Activated naive CD8-positive, alpha-beta T cell treated with anti-CD3 and anti-CD28 coated beads for 36 hours (primary cell): ENCODE results near the gene CDC14B. TPM values are rescaled to one million over a fixed set of nuclear protein-coding genes. Genes with fewer than 3 reads are reported as not detected.
"Not testable (repeated sequence)": the region's sequence is repeated elsewhere in the genome, so short reads cannot be mapped to it uniquely, and the experiment has no call there.

Experiments
- DNase-seq: peaks from one replicate; pipeline ENCODE4 v3.0.0; 2021
- H3K27ac Mint-ChIP-seq: one replicate; pipeline ENCODE4 v1.8.0; 2022; ENCODE audit warnings: mild to moderate bottlenecking, moderate library complexity, mixed read lengths
- H3K27me3 Mint-ChIP-seq: one replicate; pipeline ENCODE4 v1.8.0; 2022; ENCODE audit warnings: mild to moderate bottlenecking, mixed read lengths
- H3K36me3 Mint-ChIP-seq: one replicate; pipeline ENCODE4 v1.8.0; 2021; ENCODE audit warnings: mild to moderate bottlenecking, mixed read lengths
- H3K4me1 Mint-ChIP-seq: one replicate; pipeline ENCODE4 v1.8.0; 2021; ENCODE audit warnings: mixed read lengths
- H3K4me3 Mint-ChIP-seq: one replicate; pipeline ENCODE4 v1.8.0; 2022; ENCODE audit warnings: mild to moderate bottlenecking, moderate library complexity, mixed read lengths
- H3K9me3 Mint-ChIP-seq: one replicate; pipeline ENCODE4 v1.8.0; 2022; ENCODE audit warnings: mixed read lengths
- total RNA-seq, 2 experiments: library from RNA; stranded (reverse); gene quantifications; one replicate each; pipeline ENCODE4 v1.2.3, GENCODE V29; 2021

CDC14B gene
- total RNA-seq, 2 experiments from 2014 or later, result 0.56 to 0.70 TPM

DNA sequence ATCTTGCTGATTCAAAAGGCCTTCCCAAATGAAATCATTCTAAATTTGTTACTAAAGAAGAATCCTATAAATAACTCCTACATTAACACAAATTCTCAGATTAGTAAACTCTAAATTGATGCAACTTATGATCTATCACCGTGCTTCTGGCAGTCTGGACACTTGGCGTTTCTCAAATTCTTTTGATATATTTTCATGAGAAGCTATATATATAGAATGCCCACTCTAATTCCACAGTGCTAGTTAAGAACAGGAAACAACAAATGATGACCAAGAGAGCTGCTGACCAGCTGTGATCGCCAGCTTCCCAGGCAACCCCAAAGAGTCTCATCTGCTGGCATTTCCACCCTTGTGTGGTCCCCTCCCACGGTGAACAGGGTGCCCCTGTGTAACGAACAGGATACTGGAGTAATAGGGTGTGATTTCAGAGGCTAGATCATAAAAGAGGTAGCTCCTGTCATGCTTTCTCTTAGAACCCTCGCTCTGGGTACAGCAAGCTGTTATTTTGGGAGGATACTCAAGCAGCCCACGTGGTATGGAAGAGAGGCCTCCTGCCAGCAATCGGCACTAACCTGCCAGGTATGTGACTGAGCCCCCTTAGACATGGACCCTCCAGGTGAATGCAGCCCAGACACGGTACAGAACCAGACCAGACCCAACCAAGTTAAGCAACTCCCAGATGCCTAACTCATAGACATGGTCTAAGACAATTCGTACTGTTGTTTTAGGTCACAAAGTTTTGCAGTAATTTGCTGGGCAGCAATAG is 64.7 kb downstream of the CDC14B start:
- Mint-ChIP-seq H3K4me3 (no peak overlapping the region), H3K4me1 (peaks cover 39% of the 10 kb centered on the region), H3K27me3 (no peaks in the 10 kb centered on the region), H3K27ac (no peak overlapping the region), H3K36me3 (peaks cover 6% of the 10 kb centered on the region), H3K9me3 (no peaks in the 10 kb centered on the region)
- DNase-seq, result no peak

GRCh38 chr9:96554326-96554725 is 65.3 kb downstream of the CDC14B start:
- Mint-ChIP-seq H3K27me3 (no peaks in the 10 kb centered on the region), H3K27ac (no peak overlapping the region), H3K36me3 (peaks cover 3% of the 10 kb centered on the region), H3K4me3 (no peak overlapping the region), H3K9me3 (no peaks in the 10 kb centered on the region), H3K4me1 (peaks cover 39% of the 10 kb centered on the region)
- no peak for DNase-seq

GRCh38 chr9:96553070-96553469 is 66.6 kb downstream of the CDC14B start:
- Mint-ChIP-seq H3K4me1 (peaks cover 39% of the 10 kb centered on the region), H3K9me3 (no peaks in the 10 kb centered on the region), H3K27ac (no peak overlapping the region), H3K4me3 (no peak overlapping the region), H3K36me3 (no peaks in the 10 kb centered on the region), H3K27me3 (no peaks in the 10 kb centered on the region)
- no peak for DNase-seq

- Mint-ChIP-seq H3K4me3 (no peak overlapping the region), H3K27me3 (no peaks in the 10 kb centered on the region), H3K27ac (no peak overlapping the region), H3K4me1 (peaks cover 36% of the 10 kb centered on the region), H3K9me3 (no peaks in the 10 kb centered on the region), H3K36me3 (no peaks in the 10 kb centered on the region)
- DNase-seq, result no peak
Measured at GRCh38 chr9:96551403-96551802, 68.2 kb downstream of the CDC14B start.

- H3K9me3 Mint-ChIP-seq, result no peaks in the 10 kb centered on the region
- no peak overlapping the region for H3K4me3 Mint-ChIP-seq
- H3K36me3 Mint-ChIP-seq, result peaks cover 2% of the 10 kb centered on the region
- peaks cover 30% of the 10 kb centered on the region for H3K4me1 Mint-ChIP-seq
- H3K27ac Mint-ChIP-seq, result no peak overlapping the region
- DNase-seq, result no peak
- no peaks in the 10 kb centered on the region for H3K27me3 Mint-ChIP-seq
Measured at GRCh38 chr9:96550659-96551058, 69.0 kb downstream of the CDC14B start.

GRCh38 chr9:96543131-96543530 is 76.5 kb downstream of the CDC14B start:
- H3K4me1 Mint-ChIP-seq, H3K9me3 Mint-ChIP-seq, H3K4me3 Mint-ChIP-seq, H3K27me3 Mint-ChIP-seq, DNase-seq, H3K27ac Mint-ChIP-seq, H3K36me3 Mint-ChIP-seq: not testable (repeated sequence)

GRCh38 chr9:96540106-96540505 is 79.5 kb downstream of the CDC14B start:
- H3K27me3 Mint-ChIP-seq, result no peaks in the 10 kb centered on the region
- no peaks in the 10 kb centered on the region for H3K4me1 Mint-ChIP-seq
- H3K36me3 Mint-ChIP-seq, result no peaks in the 10 kb centered on the region
- H3K27ac Mint-ChIP-seq, result no peak overlapping the region
- no peak for DNase-seq
- no peaks in the 10 kb centered on the region for H3K9me3 Mint-ChIP-seq
- no peak overlapping the region for H3K4me3 Mint-ChIP-seq

DNA sequence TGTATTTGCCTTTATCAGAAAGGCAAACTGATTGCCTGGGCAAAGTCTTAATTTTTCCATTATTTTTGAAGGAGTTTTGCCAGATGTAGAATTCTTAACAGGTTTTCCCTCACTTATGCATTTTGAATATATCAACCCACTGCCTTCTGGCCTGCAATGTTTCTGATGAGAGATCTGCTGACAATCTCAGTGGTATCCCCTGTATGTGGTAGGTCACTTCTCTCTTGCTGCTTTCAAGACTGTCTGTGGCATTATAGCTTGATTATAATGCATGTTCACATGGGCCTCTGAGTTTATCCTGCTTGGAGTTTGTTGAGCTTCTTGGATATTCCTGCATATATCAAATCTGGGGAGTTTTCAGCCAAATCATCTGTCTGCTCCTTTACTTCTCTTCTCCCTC is 87.5 kb downstream of the CDC14B start:
- H3K4me1 Mint-ChIP-seq, result no peaks in the 10 kb centered on the region
- no peaks in the 10 kb centered on the region for H3K9me3 Mint-ChIP-seq
- H3K36me3 Mint-ChIP-seq, result peaks cover 7% of the 10 kb centered on the region
- DNase-seq, result no peak
- no peaks in the 10 kb centered on the region for H3K27me3 Mint-ChIP-seq
- H3K4me3 Mint-ChIP-seq, result no peak overlapping the region
- no peak overlapping the region for H3K27ac Mint-ChIP-seq

- H3K27ac Mint-ChIP-seq, result no peak overlapping the region
Measured at GRCh38 chr9:96524764-96525163, 94.9 kb downstream of the CDC14B start.

GRCh38 chr9:96524045-96524444 is 95.6 kb downstream of the CDC14B start:
- DNase-seq, result no peak
- H3K9me3 Mint-ChIP-seq, result no peaks in the 10 kb centered on the region
- H3K4me1 Mint-ChIP-seq, result peaks cover 13% of the 10 kb centered on the region
- H3K27me3 Mint-ChIP-seq, result no peaks in the 10 kb centered on the region
- no peak overlapping the region for H3K27ac Mint-ChIP-seq
- H3K36me3 Mint-ChIP-seq, result peaks cover 3% of the 10 kb centered on the region
- H3K4me3 Mint-ChIP-seq, result no peak overlapping the region

More at GRCh38 chr9:96524764-96525163, 94.9 kb downstream of the CDC14B start:
- H3K36me3 Mint-ChIP-seq, result peaks cover 3% of the 10 kb centered on the region
- no peaks in the 10 kb centered on the region for H3K9me3 Mint-ChIP-seq
- no peak for DNase-seq
- no peak overlapping the region for H3K4me3 Mint-ChIP-seq
- H3K4me1 Mint-ChIP-seq, result peaks cover 13% of the 10 kb centered on the region
- no peaks in the 10 kb centered on the region for H3K27me3 Mint-ChIP-seq

DNA sequence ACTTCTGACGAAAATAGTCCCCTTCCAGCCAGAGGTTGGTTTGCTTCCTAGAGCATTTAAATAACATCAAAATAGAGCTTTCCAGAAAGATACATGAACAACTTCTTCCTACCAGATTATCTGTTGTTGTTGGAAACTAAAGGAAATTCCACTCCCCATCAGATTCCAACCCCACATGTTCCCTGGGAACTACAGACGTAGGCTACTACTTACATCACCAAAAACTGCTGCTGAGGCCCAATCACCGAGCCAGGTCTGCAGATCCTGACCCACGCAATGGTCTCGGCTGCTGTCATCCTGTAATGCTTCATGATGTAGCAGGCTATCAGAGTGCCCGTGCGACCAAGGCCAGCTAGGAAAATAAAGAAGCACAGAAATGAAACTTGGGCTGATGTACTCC is 96.3 kb downstream of the CDC14B start:
- no peak for DNase-seq
- H3K4me1 Mint-ChIP-seq, result peaks cover 13% of the 10 kb centered on the region
- no peaks in the 10 kb centered on the region for H3K27me3 Mint-ChIP-seq
- no peaks in the 10 kb centered on the region for H3K9me3 Mint-ChIP-seq
- H3K27ac Mint-ChIP-seq, result no peak overlapping the region
- H3K36me3 Mint-ChIP-seq, result peaks cover 3% of the 10 kb centered on the region
- no peak overlapping the region for H3K4me3 Mint-ChIP-seq

GRCh38 chr9:96522366-96522765 is 97.3 kb downstream of the CDC14B start:
- Mint-ChIP-seq H3K27me3 (no peaks in the 10 kb centered on the region), H3K4me1 (peaks cover 13% of the 10 kb centered on the region)
- DNase-seq, result no peak

DNA sequence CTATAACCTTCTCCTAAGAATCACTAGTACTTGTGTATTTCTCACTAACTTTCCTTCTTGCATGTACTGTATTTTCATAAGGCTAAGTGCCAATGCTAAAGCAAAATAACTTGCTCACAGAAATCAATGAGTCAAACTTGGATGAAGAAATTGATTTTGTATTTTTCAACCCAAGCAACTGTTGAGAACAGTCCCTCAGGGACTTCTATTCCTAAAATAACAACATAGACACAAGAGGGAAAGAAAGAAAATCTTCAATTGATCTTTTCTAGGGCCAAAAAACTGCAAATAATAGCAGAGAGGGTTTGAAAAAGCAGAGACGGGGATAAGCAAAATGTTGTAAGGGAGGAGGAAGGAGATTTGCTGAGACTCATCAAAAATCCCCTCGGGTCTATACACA is 99.9 kb downstream of the CDC14B start:
- no peak overlapping the region for H3K27ac Mint-ChIP-seq
- no peak overlapping the region for H3K4me3 Mint-ChIP-seq
- peaks cover 13% of the 10 kb centered on the region for H3K4me1 Mint-ChIP-seq
- H3K9me3 Mint-ChIP-seq, result no peaks in the 10 kb centered on the region
- H3K36me3 Mint-ChIP-seq, result no peaks in the 10 kb centered on the region
- no peaks in the 10 kb centered on the region for H3K27me3 Mint-ChIP-seq
- no peak for DNase-seq

More at GRCh38 chr9:96522366-96522765, 97.3 kb downstream of the CDC14B start:
- H3K9me3 Mint-ChIP-seq, result no peaks in the 10 kb centered on the region
- H3K36me3 Mint-ChIP-seq, result no peaks in the 10 kb centered on the region
- no peak overlapping the region for H3K27ac Mint-ChIP-seq
- no peak overlapping the region for H3K4me3 Mint-ChIP-seq

DNA sequence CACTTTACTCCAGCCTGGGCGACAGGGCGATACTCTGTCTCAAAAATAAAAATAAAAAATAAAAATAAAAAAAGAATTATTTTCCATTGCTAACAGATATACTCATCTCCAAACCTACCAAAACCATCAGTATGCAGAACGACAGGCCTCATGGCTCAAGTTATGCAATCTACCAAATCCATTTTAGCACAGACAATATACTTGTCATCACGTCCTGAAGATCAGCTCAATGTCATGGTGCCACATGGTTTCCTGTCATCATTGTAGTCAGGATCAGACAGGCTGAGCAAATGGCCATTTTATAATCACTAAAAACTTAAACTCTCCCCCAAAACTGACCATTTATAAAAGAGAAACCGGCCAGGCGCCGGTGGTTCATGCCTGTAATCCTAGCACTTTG is 100.5 kb downstream of the CDC14B start:
- no peaks in the 10 kb centered on the region for H3K9me3 Mint-ChIP-seq
- H3K36me3 Mint-ChIP-seq, result no peaks in the 10 kb centered on the region

DNA sequence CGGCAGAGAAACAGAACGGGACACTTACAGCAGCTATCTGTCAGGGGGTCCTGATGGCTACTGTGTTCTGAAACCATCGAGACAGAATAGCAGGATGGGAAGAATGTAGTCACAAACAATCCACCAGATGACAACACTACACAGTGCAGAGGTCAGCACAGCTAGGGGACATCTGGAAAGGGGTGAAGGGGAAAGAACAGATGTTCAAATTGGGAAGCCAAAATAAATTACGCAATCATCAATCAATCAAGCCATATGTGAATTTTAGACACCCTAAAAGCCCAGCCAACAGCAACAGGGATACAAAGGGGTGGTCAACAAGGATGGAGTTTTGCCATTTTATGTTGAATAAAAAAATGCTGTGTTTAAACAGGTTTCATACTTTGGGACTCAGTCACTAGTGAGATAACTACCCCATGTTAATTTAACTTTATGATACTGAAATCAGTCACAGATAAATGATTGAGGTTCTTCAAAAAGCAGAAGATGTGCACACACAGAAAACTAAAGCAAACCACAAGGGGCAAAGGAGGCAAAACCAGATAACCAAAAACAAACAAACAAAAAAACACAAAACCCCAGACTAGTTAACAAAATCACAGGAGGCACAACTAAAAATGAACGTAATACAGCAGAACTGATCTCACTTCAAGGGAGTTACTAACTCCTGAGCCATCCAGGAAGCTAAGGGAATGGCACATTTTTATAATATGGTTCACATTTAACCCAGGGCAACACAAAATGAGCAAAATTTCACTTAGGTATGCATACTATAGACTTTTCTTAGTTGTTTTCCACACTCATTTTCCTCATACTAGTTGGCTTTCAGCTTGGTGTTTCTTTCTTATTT is 103.8 kb downstream of the CDC14B start:
- Mint-ChIP-seq H3K4me3 (no peak overlapping the region), H3K9me3 (no peaks in the 10 kb centered on the region), H3K4me1 (no peaks in the 10 kb centered on the region), H3K36me3 (peaks cover 2% of the 10 kb centered on the region), H3K27me3 (no peaks in the 10 kb centered on the region), H3K27ac (no peak overlapping the region)
- DNase-seq, result no peak

More for the DNA sequence above, 100.5 kb downstream of the CDC14B start:
- H3K27ac Mint-ChIP-seq, result no peak overlapping the region
- H3K4me3 Mint-ChIP-seq, result no peak overlapping the region
- H3K4me1 Mint-ChIP-seq, result peaks cover 13% of the 10 kb centered on the region
- no peaks in the 10 kb centered on the region for H3K27me3 Mint-ChIP-seq
- no peak for DNase-seq
